HG03469 (cell line): ENCODE results near the gene C1orf159.
"Not testable (repeated sequence)": the region's sequence is repeated elsewhere in the genome, so short reads cannot be mapped to it uniquely, and the experiment has no call there.

Experiments used
- ATAC-seq: cut with Tn5 transposase; IDR thresholded peaks from one replicate; pipeline ENCODE4 v1.9.1; 2021; ENCODE audit warnings: mild to moderate bottlenecking, moderate library complexity, moderate number of reproducible peaks; ENCODE audit not compliant: unreplicated experiment

C1orf159 gene

DNA sequence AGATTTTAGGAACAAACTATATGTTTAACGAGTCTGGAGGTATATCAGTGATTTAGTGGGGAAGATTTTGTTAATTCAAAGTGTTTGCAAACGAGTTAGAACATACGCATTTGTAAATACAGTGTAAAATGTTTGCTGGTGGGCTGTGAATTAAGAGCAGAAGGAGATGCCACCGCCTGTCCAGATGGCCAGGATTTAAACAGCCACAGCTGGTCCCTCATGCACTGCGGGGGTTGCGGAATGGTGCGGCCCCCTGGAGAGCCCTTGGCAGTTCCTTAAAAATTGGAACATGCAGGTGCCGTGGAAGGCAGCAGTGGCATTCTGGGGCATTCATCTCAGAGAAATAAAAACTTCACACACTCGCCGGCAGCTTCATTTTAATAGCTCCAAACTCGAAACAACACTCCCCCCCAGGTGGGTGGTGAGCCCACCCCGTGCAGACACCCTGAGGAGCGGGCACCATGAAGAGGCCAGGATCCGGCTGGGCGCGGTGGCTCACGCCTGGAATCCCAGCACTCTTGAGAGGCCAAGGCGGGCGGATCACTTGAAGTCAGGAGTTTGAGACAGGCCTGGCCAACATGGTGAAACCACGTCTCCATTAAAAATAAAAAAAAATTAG is 3.5 kb upstream of the C1orf159 start:
- ATAC-seq = no peak

DNA sequence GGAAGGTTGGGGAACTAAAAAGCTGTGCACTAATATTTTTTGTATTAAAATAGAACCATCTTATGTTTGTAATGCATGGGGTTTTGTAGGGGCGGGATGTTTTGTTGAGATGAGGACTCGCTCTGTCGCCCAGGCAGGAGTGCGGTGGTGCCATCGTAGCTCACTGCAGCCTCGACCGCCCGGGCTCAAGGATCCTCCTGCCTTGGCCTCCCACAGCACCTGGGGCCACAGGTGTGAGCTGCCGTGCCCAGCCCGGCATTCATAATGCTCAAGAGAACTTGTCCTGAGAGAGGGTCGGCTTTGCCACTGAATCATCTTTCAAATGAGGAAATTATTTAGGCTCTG is 3.0 kb upstream of the C1orf159 start:
- ATAC-seq = no peak

DNA sequence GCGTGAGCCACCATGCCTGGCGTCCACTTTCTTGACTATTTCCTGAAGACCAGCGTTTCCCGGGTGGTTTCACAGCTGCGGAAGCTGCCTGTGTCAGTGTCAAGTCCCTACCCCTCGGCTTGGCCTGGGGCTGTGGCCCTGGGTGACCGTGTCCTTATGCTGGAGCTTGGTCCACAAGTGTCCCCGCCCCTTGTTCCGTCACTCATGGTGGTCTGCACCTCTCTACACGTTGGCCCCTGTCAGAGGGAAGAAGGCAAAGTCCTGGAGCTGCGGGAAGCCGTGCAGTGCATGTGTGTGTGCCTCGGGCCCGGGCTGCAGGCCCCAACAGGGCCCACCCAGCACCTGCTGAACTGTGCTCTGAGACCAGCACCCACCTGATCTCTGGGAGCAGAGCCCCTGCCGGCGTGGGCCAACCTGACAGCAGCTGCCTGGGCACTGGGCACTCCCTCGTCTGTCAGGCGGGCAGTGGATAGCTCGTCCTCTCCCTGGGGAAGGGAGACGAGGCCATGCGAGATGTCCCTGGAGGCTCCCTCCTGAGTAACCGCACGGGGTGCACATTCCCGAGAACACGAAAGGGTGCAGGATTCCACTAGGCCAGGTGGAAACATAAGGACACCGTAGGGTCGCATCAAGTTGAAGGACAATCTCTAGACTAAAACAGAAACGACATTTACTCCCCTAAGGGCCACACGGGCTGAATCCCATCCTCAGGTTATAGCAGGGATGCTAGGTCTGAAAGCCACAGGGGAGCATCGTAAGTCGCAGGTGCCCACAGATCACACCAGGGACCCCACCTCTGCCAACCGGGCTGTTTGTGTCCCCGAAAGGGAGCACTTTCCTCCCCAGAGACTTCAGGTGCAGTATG is 2.4 kb upstream of the C1orf159 start:
- ATAC-seq = no peak

DNA sequence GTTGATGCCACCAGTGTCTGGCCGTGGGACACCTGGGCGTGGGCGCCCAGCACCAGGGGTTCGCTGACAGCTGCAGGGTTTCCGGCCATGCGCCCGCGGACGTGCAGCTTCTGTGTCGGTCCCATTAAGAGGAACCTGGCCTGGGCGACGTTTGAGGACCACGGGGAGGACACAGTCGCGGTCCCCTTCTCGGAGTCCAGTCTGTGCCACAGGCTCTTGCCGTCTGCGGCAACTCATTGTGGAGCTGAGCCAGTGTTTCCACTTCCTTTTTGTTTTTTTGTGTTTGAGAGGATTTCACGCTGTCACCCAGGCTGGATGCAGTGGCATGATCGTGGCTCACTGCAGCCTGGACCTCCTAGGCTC is 1.6 kb upstream of the C1orf159 start:
- ATAC-seq = no peak

DNA sequence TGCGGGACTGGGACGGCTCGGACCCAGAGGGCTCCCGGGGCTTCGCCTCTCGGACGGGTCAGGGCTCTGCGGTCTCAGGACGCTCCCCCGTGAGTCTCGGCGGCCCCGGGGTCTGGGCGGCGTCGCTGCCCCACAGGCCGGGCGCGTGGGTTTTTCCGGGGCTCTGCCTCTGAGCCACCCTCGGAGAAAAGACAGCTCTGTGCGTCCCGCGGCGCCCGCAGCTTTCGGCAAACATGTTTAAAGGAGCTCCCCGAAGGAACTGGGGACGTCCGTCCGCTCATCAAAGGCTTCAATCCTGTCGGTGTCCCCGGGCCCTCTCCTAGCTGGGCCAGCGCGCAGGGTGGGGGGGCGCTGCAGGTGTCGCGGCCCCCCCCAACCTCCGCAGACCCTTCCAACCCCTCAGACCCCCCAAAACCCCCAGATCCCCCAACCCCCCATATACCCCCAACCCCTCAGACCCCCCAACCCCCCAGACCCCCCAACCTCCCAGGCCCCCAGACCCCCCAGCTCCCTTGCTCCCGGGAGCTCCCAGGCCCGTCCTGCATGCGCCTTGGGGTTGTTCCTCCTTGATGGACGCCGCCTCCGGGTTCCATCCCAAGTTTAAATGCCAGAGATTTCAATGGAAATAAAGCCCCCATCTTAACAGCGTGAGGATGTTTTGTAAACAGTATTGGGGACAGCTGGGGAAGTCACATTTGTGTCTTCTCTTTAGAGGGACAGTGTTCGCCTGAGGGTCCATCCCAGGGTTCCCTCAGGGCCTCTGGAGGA is 996 bp upstream of the C1orf159 start:
- no peak for ATAC-seq

DNA sequence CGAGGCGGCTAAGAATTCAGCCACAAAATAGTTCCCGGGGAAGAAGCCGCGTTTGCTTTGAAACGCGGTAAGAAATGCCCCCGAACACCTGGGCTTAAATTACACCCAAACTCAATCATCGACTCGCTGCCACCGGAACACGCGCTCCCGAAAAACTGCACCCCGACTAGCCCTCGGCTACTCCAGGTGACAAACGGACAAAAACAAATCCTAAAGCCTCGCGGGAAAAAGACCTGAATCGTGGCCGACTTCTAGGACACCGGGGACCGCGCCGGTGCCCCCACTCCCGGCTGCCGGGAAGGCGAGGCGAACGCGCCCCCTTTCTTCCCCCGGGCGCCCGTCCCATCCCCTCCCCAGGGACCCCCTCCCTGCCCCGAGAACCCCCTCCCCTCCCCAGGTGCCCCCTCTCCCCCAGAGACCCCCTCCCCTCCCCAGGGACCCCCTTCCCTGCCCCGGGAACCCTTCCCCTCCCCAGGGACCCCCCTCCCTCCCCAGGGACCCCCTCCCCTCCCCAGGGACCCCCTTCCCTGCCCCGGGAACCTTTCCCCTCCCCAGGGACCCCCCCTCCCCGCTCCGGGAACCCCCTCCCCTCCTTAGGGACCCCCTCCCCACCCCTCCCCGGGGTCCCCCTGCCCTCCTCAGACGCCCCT is 628 bp downstream of the C1orf159 start:
- ATAC-seq = no peak

DNA sequence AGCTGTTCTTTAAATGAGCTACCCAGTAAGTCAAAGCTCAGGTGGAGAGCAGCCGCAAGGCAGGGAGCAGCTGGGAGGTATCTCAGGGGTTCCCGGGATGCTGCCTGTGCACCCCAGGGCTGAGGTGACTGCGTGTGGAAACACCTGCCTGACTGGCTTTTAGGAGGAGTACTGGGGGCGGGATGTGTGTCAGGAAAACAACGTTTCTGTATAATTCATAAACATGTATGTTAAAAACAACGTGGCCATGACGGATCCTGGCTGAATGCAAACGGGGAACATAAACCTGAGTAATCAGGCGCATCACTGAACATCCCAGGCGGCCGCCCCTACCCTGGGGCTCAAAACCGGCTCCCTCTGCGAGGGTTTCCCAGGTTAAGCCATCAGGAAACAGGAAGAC is 1.5 kb downstream of the C1orf159 start:
- no peak for ATAC-seq

DNA sequence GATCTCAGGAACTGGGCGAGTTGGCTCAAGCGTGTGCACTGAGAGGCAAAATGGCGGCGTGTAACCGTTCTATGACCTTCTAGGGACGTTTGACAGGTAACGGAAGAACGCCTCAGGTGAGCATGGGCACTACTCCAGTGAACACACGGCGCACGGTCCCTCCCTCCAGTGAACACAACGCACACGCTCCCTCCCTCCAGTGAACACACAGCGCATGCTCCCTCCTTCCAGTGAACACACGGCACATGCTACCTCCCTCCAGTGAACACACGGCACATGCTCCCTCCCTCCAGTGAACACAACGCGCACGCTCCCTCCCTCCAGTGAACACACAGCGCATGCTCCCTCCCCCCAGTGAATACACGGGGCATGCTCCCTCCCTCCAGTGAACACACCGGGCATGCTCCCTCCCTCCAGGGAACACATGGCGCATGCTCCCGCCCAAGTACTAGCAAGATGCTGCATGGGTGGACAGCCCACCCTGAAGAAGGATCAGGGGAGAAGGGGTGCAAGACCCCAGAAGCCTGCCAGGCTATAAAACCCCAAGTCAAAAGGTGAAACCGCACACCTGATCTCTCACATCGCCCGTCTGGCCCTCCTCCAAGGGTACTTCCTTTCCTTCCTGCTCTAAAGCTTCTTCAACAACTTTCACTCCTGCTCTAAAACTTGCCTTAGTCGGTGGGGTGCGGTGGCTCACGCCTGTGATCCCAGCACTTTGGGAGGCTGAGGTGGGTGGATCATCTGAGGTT is 3.5 kb downstream of the C1orf159 start:
- ATAC-seq = no peak

DNA sequence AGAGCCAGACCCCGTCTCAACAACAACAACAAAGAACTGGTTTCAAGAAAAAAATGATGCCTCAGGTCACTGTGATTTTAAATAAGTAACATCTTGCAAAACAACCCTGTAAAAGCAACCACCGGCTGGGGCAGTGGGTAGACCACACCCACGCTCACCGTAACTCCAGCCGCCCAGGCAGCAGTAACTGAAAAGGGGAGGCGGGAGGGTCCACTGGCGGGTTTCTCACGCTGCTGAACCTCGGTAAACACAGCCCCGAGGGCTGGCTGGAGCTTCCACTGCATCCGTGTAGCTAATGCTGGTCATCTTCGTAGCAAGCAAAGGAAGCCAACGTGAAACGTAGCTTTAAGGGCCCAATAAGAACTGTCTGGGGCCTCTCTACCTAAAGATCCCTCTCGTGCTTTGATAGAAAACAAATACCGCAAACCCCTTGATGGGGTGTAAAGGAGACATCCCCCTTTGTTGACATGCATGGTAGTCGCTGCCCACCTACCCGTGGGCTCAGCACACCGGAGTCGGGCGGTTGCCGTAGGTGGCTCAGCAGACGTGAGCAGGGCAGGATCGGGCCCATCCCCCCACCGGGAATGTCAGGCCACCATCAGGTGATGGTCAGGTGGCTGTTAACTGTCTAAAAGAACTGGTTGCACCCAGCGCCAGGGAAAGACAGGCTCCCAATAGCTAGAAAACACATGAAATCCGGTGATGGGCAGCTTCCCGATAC is 4.2 kb downstream of the C1orf159 start:
- ATAC-seq = no peak

DNA sequence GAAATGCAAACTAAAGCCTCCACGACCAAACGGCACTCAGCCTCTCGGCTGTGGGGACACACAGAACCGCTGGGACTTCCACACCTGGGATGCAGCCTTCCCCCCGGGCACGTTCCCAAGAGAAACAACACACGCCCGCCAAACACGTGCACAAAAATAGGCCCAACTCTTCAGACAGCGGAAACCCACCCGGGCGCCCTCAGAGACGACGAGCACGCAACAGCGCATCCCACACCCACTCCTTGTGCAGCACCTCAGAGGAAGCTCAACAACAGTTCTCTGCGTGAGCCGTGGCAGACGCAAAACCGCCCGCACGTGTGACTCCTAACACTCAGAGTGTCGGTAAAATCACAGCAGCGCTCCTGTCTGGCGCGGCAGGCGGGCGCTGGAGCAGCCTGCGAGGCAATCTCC is 5.3 kb downstream of the C1orf159 start:
- no peak for ATAC-seq

DNA sequence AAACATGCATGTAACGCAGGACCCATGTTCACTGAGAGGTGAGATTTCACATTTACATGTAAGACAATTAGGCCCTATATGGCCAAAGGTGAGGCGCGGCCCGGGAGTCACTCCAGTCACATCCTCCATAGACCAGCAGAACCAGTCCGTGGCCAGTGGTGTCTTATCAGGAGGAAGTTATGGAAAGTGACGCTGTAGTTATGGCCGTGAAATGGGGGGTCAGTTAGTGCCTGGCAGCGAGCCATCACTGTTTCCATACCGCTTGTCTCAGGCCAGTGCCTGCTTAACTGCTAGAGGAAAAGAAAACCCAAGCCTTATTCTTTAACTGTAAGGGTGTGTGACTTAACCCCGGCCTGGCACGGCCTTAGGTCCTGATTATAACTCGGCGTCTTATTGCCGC is 6.1 kb downstream of the C1orf159 start:
- no peak for ATAC-seq

DNA sequence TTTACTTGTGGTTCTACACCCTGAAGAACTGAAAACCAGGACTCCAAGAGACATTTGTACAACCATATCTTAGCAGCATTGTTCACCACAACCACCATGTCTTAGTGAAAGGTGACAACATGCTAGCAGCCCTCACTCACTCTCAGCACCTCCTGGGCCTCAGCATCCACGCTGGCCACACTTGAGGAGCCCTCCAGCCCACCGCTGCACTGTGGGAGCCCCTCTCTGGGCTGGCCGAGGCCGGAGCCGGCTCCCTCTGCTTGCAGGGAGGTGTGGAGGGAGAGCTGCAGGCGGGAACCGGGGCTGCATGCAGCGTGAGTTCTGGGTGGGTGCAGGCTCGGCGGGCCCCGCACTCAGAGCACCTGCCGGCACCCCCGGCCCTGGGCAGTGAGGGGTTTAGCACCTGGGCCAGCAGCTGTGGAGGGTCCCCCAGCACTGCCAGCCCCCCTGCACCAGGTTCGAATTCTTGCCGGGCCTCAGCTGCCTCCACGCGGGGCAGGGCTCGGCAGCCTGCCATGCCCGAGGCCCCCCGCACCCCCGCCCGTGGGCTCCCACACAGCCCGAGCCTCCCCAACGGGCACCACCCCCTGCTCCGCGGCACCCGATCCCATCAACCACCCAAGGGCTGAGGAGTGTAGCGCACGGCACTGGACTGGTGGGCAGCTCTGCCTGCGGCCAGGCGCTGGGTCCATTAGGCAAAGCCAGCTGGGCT is 9.2 kb downstream of the C1orf159 start:
- no peak for ATAC-seq

DNA sequence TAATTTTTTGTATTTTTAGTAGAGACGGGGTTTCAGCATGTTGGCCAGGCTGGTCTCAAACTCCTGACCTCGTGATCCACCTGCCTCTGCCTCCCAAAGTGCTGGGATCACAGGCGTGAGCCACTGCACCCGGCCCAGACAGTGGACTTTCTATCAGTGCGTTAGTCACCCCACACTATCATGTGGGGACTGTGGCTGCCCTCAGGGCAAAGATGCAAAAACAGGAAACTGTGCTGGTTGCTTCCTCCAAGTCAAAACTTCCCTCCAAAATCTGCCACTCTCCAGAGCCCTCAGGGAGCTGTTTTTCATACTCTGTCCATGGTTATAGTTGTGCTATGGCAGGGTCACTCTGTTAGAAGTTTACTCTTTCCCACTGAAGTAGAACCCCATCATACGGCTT is 11.7 kb downstream of the C1orf159 start:
- ATAC-seq = not testable (repeated sequence)

DNA sequence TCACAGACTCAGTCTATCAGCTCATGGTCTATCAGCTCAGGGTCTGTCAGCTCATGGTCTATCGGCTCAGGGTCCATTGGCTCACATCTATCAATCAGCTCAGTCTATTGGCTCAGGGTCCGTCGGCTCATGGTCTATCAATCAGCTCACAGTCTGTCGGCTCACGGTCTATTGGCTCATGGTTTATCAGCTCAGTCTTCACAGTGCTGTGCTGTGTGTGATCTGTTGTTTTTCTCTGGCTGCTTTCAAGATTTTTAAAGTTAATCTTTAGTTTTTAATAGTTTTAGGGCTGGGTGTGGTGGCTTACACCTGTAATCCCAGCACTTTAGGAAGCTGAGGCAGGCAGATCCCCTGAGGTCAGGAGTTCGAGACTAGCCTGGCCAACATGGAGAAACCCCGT is 14.4 kb downstream of the C1orf159 start:
- no peak for ATAC-seq

DNA sequence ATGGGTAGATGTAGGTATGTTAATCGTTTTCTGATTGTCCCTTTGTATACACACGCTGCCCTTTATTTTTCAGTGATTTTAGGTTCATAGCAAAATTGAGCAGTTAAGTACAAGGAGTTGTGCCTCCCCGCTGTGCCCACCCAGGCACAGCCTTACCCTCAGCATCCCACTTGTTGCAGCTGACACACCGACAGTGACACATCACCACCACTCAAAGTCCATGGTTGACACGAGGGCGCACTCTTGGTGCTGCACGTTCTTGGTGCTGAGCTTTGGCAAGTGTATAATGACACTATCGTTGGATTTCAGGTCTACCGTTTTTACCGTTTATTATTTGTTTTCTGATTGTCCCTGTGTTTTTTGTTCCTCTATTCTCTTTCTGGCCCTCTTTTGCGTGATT is 15.6 kb downstream of the C1orf159 start:
- no peak for ATAC-seq

DNA sequence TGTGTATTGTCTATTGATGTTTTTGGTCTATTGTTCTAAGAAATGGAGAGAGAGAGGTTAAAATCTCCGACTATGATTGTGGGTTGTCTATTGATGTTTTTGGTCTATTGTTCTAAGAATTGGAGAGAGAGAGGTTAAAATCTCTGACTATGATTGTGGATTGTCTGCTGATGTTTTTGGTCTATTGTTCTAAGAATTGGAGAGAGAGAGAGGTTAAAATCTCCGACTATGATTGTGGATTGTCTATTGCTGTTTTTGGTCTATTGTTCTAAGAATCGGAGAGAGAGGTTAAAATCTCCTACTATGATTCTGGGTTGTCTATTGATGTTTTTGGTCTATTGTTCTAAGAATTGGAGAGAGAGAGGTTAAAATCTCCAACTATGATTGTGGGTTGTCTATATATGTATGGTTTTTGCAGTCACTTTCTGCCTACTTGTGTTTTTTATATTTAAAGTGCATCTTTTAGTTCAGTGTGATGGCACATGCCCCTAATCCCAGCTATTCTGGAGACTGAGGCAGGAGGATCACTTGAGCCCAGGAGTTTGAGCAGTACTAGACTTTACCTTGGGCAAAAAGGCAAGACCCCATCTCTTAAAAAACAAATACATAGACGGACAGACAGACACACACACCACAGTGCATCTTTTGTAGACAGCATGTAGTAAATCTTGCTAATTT is 16.2 kb downstream of the C1orf159 start:
- ATAC-seq = no peak

DNA sequence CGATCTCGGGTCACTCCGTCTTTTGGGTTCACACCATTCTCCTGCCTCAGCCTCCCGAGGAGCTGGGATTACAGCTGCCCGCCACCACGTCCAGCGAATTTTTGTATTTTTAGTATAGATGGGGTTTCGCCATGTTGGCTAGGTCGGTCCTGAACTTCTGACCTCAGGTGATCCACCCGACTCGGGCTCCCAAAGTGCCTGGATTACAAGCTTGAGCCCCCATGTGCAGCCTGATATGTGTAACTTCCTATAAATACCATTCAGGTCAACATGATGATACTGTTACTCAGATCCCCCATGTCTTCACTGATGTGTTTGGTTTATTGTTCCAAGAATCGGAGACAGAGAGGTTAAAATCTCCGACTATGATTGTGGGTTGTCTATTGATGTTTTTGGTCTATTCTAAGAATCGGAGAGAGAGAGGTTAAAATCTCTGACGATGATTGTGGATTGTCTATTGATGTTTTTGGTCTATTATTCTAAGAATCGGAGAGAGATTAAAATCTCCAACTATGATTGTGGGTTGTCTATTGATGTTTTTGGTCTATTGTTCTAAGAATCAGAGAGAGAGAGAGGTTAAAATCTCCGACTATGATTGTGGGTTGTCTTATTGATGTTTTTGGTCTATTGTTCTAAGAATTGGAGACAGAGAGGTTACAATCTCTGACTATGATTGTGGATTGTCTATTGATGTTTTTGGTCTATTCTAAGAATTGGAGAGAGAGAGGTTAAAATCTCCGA is 17.0 kb downstream of the C1orf159 start:
- ATAC-seq = no peak

DNA sequence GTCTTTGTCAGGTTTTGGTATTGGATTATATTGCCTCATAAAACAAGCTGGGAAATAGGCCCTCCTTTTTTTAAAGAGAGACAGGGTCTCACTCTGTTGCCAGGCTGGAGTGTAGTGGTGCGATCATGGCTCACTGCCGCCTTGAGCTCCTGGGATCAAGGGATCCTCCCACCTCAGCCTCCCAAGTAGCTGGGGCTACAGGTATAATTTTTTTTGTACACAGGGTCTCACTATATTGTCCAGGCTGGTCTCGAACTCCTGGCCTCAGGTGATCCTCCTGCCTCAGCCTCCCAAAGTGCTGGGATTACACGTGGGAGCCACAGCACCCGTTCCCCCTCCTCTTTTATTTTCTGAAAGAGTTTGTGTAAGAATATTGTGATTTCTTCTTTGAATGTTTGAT is 19.8 kb downstream of the C1orf159 start:
- ATAC-seq = not testable (repeated sequence)
